GM19043 (cell line): ENCODE measurements around the gene MED27.

Source experiments
- ATAC-seq: cut with Tn5 transposase; IDR thresholded peaks from one replicate; pipeline ENCODE4 v1.9.1; 2021; ENCODE audit warnings: low read depth; ENCODE audit not compliant: unreplicated experiment

The MED27 gene

GRCh38 chr9:132044176-132044875 is 35.3 kb downstream of the MED27 start:
- ATAC-seq: no peak

DNA sequence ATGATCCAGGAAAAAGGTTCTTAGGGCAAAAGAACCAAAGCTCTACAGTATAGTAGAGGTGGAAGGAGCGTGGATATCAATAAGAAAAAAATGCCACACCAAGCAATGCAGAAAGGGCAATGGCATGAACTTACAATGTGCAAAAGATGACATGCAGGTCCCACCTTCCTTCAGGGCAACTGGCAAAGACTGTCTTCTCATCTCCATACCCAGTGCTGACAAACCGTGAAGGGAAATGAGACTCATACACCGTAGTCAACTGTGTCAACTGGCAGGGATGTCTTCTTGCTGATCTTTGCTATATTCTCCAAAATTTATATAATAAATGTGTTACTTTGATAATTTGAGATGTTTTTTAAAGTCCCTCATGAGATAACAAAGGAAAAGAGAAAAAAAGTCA is 36.0 kb downstream of the MED27 start:
- ATAC-seq: no peak

DNA sequence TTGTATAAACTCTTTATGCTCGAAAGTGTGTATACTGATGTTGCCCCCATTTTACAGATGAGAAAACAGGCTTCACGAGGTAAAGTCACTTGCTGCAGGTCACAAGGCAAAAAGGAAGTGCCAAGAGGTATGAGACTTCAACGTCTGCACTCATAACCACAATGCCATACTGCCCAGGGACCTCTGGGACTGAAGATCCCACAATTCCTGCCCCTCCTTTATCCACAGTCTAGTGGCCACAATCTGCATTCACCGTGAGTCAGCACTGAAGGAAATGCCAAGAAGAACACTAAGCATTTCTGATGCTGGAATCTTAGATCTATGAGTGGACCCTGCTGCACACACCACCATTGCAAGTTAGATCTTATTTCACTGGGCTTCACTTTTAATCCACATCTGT is 37.3 kb downstream of the MED27 start:
- ATAC-seq: no peak

- ATAC-seq: no peak
Observed at GRCh38 chr9:132041798-132042197, 37.9 kb downstream of the MED27 start.

GRCh38 chr9:132040808-132041207 is 38.9 kb downstream of the MED27 start:
- ATAC-seq: no peak

- ATAC-seq: no peak
Observed at GRCh38 chr9:132040246-132040645, 39.4 kb downstream of the MED27 start.

GRCh38 chr9:132039284-132039683 is 40.4 kb downstream of the MED27 start:
- ATAC-seq: no peak

DNA sequence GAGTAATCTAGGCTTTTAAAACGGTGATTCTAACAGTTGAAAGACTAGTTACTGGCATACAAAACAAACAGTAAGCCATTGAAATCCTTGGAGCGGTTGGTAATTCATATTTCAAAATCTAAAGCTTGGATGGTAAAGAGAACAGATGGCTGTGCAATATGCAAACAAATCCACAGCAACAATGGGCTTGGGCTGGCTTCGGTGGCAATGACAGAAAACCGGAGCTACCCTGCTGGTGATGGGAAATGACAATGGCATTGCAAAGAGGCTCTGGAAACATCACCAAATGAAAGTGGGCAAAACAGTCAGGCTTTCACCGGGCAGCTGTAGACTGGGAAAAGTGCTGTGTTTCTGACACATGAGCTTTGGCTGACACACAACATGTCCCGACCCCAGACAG is 42.2 kb downstream of the MED27 start:
- no peak for ATAC-seq

DNA sequence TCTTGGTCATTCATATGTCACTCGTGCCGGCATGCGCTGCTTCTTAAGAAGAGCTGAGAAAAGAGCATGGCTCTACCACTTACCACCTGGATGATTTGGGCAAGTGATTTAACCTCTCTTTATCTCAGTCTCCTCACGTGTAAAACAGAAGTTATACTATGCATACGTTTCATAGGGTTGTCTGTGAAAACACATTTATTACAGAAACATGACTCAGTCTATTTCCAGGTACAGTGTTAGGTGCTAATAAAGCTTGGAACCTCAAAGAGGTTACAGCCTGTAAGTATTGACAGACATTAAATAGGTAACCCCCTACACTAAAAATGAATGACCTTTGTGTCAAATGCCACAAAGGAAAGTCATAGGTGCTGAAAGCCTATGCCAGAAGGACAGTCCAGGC is 43.1 kb downstream of the MED27 start:
- no peak for ATAC-seq

GRCh38 chr9:132035679-132036078 is 44.0 kb downstream of the MED27 start:
- ATAC-seq: no peak

GRCh38 chr9:132032238-132032950 is 47.3 kb downstream of the MED27 start:
- no peak for ATAC-seq

GRCh38 chr9:132031467-132032237 is 48.0 kb downstream of the MED27 start:
- no peak for ATAC-seq

DNA sequence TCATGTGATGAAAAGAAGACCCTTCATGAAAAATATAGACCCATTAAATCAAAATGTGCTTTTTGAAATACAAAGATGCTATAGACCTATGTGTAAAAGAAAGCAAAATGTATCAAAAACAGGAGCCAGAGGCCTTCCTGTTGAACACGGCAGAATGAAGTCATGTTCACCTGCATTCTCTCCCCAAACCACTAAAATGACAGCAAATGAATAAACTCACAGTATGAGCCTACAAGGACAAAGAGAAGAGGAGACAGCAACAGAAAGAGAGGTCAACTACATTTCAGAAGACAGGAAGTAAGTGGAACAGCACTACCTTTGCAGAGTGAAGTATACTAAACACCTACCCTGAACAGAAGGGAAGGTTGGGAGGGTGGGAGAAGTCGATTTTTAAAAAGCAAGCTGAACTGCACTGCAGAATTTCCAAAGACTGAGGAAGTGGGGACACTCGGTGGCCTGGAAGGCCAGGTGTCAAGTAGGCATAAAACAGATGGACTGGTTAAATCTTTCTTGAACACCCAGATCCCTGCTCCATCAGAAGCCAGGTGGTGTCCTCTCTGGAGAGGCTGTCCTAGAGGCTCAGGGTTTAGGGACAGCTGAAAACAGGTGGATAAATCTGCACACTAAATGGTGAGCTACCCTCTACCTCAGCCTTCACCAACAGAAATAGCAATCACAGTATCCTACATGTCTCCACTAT is 48.9 kb downstream of the MED27 start:
- ATAC-seq: no peak

DNA sequence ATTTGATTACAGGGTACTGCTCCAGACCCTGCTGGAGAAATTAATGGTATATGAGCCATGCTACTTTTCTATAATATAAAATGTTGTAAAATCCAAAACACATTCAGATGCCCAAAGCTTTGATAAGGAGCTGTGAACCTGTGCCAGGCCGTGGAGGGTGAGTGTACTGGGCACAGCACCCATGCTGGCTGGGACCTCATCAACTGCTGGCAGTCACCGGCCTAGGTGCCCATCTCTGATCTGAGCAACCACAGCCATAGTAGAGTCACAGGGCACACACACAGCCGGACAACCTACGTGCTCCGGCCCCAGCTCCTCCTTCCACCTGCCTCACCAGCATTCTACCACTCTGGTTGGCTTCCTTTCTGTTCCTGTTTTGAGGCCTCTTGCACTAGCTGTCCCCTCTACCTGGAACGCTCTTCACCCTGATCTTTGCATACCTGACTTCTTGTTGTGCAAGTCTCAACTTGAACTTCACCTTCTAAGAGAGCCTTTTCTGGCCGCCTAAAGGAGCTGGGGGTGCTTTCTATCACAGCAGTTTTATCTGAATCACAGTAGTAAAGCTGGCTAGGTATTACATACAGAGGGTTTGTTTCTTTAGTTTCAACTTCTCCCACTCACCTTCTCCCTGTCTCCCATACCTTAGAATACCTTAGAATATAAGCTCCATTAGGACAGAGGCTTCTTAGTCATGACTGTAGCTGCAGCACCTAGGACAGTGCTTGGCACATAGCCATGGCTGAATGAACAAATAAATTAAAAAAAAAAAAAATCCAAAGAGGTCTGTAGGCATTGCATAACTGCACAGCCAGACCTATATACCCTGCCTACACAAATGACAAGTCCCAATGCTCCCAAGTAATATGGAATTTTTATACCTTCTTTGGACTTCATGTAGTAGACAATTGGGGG is 51.7 kb downstream of the MED27 start:
- ATAC-seq: no peak

DNA sequence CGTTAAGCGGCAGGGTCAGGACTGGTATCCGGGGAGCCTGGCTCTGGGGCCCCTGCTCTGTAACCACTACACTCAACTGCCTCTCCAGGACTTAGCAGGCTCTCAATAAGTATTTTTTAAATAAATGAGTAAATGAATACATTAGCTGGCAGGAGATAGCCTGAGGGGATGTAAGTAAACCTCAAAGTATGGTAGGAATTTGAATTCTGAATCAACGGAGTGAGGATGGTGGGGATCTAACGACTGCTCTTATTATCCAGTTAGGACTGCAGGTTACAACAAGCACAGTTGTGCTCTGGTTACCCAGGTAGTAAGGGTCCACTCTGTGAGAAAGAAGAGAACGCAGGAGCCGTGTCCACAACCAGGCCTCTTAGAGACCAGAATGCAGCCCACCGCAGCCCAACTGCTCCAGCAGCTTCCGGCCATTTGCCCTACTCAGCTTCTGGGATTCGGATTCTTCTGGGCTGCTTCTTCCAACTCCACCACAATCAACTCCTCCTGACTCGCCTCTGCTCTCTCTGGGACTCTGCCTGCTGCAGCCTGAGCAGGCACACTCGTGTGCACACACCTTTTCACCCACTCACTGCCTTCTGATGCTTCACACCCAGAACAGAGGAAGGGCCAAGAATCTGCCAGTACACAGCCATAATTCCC is 52.6 kb downstream of the MED27 start:
- no peak for ATAC-seq

DNA sequence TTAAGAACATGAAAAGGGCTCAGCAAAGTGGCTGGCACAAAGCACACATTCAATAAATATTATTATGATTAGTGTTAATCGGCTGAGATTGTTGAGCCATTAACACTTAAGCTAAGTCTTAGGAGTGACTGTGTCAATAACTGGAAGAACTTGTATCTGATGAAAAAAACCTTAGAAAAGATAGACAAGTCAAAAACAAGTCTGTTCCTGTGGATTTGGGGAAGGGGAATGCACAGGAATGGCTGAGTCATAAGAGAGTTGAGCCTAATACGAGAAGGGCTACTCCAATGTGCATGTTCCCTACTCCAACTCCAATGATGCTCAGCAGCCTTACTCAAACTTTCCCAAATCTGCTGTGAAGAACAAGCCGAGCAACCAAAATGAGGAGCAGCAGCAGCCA is 53.9 kb downstream of the MED27 start:
- ATAC-seq: no peak

GRCh38 chr9:132024589-132024988 is 55.1 kb downstream of the MED27 start:
- no peak for ATAC-seq

- ATAC-seq: no peak
Observed at GRCh38 chr9:132023419-132024180, 56.1 kb downstream of the MED27 start.
